GM19397 (cell line): ENCODE measurements around the gene FCSK.

Experiments
- ATAC-seq: cut with Tn5 transposase; IDR thresholded peaks from one replicate; pipeline ENCODE4 v1.9.1; 2021; ENCODE audit warnings: mild to moderate bottlenecking, moderate library complexity; ENCODE audit not compliant: unreplicated experiment

FCSK gene

GRCh38 chr16:70453117-70453891 is 1.1 kb upstream of the FCSK start:
- ATAC-seq: no peak

DNA sequence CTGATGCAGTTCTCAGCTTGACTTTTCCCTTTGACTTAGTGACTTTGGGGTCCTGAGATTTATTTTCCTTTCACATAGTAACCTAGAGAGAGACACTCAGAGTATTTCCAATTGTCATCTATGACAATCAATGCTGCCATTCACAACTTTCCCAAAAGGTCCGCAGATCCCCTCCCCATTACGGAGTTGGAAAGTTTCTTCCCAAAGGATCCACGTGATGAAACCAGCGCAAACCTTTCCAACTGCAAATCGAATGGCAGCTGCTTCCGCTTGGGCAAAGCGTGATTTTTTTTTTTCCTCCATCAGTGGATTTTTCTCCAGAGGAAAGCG is 538 bp upstream of the FCSK start:
- ATAC-seq: no peak

DNA sequence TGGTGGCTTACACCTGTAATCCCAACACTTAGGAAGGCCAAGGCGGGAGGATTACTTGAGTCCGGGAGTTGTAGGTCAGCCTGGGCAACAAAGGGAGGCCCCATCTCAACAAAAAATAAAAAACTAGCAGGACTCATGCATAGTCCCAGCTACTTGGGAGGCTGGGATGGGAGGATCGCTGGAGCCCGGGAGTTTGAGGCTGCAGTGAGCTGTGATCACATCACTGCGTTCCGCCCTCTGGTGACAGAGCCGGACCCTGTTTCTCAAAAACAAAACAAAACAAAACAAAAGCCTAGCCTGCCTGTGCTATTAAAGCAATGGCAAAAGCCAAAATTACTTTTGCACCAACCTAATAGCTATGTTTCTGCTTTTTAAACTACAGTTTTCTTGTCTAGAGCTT is 1.5 kb downstream of the FCSK start:
- ATAC-seq: no peak

GRCh38 chr16:70457446-70458166 is 3.2 kb downstream of the FCSK start:
- no peak for ATAC-seq

- no peak for ATAC-seq
Measured at GRCh38 chr16:70460737-70461261, 6.4 kb downstream of the FCSK start.

GRCh38 chr16:70463235-70463634 is 8.8 kb downstream of the FCSK start:
- no peak for ATAC-seq

DNA sequence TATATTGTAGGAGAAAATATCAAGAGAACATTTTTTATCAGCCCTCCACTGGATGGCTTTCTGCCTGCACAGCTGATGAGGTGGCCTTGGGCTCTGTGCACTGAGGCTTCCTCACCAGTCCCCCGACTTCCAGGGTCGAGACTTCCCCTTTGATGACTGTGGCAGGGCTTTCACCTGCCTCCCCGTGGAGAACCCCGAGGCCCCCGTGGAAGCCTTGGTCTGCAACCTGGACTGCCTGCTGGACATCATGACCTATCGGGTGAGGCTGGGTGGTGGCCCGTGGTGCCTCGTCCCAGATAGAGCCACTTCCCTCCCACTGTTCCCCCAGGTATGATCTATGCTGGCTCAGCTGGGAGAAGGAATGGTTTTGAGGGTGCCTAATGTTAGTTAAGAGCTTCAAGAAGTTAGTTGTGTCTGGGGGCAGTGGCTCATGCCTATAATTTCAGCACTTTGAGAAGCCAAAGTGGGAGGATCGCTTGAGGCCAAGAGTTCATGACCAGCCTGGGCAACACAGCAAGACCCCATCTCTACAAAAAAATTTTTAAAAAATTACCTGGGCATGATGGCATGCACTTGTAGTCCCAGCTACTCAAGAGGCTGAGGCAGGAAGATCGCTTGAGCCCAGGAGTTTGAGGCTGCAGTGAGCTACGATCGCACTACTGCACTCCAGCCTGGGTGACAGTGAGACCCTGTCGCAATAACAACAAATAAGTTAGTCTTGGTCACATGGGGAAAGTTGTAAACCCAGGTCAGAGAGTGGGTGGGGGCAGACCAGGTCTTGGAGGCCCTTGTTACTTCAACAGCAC is 11.8 kb downstream of the FCSK start:
- no peak for ATAC-seq

DNA sequence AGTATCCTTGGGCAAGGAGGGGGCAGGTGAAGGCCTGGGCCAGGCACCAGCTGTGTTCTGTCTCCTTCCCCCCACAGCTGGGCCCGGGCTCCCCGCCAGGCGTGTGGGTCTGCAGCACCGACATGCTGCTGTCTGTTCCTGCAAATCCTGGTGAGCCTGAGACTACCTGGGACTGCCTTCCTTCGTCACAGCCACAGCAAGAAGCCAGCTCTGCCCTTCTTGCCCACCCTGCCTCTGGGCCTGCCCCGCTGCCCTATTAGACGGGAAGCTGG is 12.3 kb downstream of the FCSK start:
- no peak for ATAC-seq

- no peak for ATAC-seq
Measured at GRCh38 chr16:70467113-70467512, 12.7 kb downstream of the FCSK start.

DNA sequence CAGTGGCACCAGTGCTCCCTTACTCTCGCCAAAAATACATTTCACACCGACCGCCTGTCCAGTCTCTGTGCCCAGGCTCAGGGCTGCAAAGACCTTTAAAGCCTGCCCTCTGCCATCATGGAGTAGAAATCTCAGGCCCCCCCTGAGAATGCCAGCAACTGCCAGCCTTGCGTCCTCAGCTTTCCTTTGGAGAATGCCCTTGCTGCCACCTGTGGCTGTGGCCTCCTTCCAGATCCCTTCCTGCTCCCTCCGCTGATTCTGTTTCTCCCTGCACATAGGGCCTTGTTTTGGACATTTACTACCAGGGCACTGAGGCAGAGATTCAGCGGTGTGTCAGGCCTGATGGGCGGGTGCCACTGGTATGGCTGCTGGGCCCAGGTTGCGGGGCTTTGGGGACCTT is 13.2 kb downstream of the FCSK start:
- ATAC-seq: no peak

DNA sequence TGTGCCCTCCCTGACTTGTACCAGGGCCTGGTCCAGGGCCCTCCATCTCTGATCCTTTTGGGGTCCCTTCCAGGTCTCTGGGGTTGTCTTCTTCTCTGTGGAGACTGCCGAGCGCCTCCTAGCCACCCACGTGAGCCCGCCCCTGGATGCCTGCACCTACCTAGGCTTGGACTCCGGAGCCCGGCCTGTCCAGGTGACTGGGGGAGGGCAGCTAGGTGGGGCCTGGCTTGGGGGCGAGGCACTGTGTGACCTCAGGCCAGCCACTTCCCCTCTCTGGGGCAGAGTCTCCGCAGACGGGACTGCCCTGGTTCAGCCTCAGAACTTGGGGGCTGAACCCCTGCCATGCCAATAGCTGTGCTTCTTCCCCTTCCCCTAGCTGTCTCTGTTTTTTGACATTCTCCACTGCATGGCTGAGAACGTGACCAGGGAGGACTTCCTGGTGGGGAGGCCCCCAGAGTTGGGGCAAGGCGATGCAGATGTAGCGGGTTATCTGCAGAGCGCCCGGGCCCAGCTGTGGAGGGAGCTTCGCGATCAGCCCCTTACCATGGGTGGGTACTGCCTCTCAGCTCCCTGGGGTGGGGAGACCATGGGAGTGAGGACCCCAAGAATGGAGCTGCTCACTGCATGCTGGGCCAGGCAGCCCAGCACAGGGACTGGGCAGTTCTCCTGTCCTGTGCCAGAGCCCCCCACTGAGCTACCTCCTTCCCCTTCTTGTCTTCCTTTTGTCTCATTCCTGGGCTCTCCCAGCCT is 14.6 kb downstream of the FCSK start:
- no peak for ATAC-seq

DNA sequence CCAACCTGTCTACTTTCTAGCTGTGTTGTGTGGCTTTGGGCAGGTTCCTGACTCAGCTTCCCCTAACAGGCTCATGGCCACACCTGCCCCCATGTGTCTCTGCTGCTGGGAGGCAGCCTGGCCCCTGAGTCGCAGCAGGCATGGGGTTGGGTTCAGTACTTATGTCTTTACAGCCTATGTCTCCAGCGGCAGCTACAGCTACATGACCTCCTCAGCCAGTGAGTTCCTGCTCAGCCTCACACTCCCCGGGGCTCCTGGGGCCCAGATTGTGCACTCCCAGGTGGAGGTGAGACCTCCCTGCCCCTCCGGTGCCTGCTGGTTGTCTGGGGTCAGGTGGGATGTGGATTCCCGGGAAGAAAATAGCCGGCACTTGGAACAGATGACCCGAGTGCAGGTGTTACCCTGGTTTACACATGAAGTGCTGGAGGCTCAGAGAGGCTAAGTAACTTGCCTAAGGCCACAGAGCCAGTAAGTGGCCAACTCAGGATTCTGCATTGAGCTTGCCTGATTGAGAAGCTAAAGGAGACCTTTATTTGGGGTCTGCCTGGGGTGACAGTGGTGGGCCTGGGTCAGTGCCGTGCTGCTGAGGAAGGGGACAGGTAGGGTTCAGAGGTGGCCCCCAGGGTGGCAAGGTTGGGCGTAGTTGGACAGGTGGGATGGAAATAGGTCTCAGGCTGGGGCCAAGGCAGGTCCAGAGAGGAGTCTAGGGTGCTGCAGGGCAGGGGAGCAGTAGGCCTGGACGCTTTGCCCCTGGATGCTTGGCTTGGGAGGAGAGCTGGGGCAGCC is 15.9 kb downstream of the FCSK start:
- ATAC-seq: no peak

GRCh38 chr16:70470927-70471341 is 16.5 kb downstream of the FCSK start:
- no peak for ATAC-seq

- ATAC-seq: no peak
Measured at GRCh38 chr16:70472786-70473433, 18.5 kb downstream of the FCSK start.

- ATAC-seq: no peak
Measured at GRCh38 chr16:70473446-70474319, 19.3 kb downstream of the FCSK start.

- ATAC-seq: no peak
Measured at GRCh38 chr16:70474320-70475053, 20.1 kb downstream of the FCSK start.

GRCh38 chr16:70475054-70475871 is 20.9 kb downstream of the FCSK start:
- ATAC-seq: no peak
